Lower leg skin (tissue), 4 donors: ENCODE data around the gene IFI6. TPM values are rescaled to one million over a fixed set of nuclear protein-coding genes. Genes with fewer than 3 reads are reported as not detected.

ENCODE experiments used
- DNase-seq, 2 donors: peaks; one replicate each; pipeline ENCODE4 v3.0.0-alpha.2; 2019; ENCODE audit warnings: low spot score in 2 of 2
- H3K4me3 ChIP-seq: fragments of 200-600 bp; sonication (generic); 2 replicates; pipeline ENCODE4 v1.5.1; 2017; ENCODE audit warnings: mild to moderate bottlenecking, low read depth; ENCODE audit not compliant: poor library complexity, severe bottlenecking
- POLR2A ChIP-seq, 2 donors: fragments of 450-650 bp; IDR thresholded peaks; one replicate each; pipeline ENCODE4 v1.6.1; 2016 to 2017; ENCODE audit warnings: antibody characterized with exemption in 2 of 2, mild to moderate bottlenecking in 1 of 2, moderate library complexity in 1 of 2
- WGBS, 2 donors: methylation state at CpG; one replicate each; pipeline ENCODE4 v1.1.5; 2018; 5-methylcytosine and 5-hydroxymethylcytosine counted together
- intact Hi-C: fragments of 100-400 bp; cut with DNase I; formaldehyde crosslinking; loops from one replicate; pipeline ENCODE4 v1.15.0; 2023; ENCODE audit warnings: low total_unique reads
- total RNA-seq, 4 donors: library from RNA; depleted of rRNA; stranded (reverse); fragments of >200 nt; gene quantifications; one replicate each; pipeline ENCODE4 v1.1.0, GENCODE V29; 2016
- TF ChIP-seq, protein P1 (sequence below), 3 donors: fragments of 450-650 bp; IDR thresholded peaks; one replicate each; pipeline ENCODE4 v1.5.1; 2016; ENCODE audit warnings: antibody characterized with exemption in 3 of 3, mild to moderate bottlenecking in 3 of 3, moderate library complexity in 2 of 3

Gene IFI6
- total RNA-seq, 4 donors from 2014 or later: 11.8 to 21.4 (median 17.2) TPM

DNA sequence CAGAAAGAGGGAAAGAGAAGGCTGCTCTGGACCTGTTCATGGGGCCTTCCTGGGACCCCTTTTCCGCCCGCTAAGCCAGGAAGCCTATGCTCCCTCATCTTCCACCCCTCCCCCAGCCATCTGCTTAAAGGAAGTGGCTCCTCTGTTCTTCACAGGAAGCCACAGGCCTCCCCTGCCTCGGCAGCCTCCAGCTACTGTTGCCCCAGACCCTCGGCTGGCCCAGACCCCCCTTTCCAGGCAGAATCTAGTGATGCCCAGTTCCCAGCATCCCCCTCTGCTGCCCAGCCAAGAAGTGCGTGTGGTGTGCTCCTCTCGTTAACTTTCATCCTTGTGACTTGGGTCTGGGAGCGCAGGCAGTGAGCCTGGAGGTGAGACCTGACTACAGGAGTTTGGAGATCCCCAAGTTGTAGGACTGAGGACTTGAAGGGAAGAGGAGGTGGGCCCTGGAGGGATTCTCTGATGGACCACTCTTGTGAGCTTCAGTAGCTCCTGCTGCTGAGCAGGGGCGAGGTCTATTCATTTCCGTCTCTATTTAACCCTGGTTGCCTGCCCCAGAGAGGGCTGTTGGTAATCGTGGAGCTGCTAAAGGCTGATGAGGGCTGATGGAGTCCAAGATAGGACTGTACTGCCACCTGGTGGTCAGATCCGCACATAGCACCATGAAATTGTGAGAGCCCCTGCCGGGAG lies 9.1 kb downstream of the IFI6 start:
- peak; percentile 87 to 97 for DNase-seq
- intact Hi-C loops: loop anchor here (10.0 kb wide), 2 partner anchors 258 to 358 kb away; no protein-coding TSS in a partner anchor
- no peak for TF ChIP-seq POLR2A (IDR thresholded peaks at IDR 0.05)
- TF ChIP-seq, protein P1, sequence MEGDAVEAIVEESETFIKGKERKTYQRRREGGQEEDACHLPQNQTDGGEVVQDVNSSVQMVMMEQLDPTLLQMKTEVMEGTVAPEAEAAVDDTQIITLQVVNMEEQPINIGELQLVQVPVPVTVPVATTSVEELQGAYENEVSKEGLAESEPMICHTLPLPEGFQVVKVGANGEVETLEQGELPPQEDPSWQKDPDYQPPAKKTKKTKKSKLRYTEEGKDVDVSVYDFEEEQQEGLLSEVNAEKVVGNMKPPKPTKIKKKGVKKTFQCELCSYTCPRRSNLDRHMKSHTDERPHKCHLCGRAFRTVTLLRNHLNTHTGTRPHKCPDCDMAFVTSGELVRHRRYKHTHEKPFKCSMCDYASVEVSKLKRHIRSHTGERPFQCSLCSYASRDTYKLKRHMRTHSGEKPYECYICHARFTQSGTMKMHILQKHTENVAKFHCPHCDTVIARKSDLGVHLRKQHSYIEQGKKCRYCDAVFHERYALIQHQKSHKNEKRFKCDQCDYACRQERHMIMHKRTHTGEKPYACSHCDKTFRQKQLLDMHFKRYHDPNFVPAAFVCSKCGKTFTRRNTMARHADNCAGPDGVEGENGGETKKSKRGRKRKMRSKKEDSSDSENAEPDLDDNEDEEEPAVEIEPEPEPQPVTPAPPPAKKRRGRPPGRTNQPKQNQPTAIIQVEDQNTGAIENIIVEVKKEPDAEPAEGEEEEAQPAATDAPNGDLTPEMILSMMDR (IDR thresholded peaks at IDR 0.05): peak in 1 of 3 donors; percentile 94
- no peak overlapping the region for H3K4me3 ChIP-seq
- WGBS, 2 donors: 28 to 30% methylated on average over 12 of the region's 12 CpGs

DNA sequence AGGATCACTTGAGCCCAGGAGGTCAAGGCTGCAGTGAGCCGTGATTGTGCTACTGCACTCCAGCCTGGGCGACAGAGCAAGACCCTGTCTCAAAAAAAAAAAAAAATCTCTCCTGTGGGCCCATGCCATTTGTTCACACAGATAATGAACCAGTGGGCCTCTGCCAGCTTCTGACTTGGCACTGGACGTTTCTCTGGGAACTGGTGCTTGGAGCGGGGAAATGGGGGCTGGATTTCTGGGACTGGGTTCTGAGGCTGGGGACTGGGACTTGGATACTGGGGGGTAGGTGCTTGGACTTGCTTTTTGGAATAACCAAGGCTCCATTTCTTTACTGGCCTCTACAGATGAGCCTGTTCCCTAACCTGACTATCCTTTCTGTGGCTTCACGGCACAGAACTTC lies 9.7 kb downstream of the IFI6 start:
- WGBS, 2 donors: 78 to 80% methylated on average over 5 of the region's 5 CpGs
- no peak overlapping the region for H3K4me3 ChIP-seq
- intact Hi-C loops: loop anchor here (10.0 kb wide), 2 partner anchors 257 to 357 kb away; no protein-coding TSS in a partner anchor
- TF ChIP-seq POLR2A (IDR thresholded peaks at IDR 0.05): no peak
- no peak for DNase-seq

DNA sequence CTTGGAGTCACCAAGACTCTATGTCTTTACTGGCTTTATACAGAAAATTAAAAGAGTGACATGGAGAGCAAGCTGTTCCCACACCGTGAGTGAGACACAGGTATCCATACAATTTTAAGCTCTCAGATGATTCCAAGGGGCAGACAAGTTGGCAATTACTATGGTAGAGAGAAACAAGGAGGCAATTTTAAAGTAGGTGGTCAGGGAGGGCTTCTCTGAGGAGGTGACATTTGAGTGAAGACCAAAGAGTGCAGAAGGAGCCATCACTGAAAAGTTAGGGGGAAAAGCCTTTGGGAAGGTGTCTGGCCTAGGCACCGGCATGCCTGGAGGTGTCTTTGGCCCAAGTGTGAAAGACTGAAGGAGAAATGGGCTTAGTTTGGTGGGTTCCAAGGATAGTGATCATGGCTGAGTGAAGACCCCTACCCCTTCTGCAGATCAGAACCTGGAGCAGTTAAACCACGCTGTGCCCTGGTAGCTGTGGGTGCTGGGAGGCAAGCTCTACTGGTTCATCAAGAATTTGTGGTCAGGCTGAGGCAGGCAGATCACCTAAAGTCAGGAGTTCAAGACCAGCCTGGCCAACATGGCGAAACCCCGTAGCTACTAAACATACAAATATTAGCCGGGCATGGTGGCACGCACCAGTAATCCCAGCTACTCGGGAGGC lies 10.4 kb downstream of the IFI6 start:
- DNase-seq: no peak
- TF ChIP-seq, protein P1 (IDR thresholded peaks at IDR 0.05): no peak
- TF ChIP-seq POLR2A (IDR thresholded peaks at IDR 0.05): no peak
- WGBS, 2 donors: 92 to 95% methylated on average over 8 of the region's 8 CpGs

DNA sequence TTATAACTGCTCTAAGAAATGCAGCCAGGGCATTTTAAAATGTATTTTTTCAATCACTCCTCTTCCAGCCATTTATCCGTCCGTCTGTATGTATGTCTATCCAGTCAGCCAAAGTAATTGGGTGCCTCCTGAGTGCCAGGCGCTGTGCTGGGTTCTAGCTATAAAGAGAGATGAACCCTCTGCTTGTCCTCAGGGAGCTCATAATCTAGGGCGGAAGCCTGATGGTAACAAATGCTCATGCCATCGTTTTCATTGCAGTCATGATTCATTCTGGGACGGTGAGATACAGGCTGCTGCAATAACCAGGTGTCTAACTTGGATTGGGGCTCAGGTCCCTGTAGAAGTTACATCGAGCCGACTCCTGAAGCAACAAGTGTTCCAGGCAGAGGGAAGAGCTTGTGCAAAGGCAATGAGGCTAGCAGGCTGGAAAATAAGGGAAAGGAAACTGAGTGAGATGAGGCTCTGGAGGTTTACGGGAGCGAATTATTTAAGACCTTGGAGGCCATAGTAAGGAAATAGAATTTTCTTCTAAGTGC lies 11.6 kb downstream of the IFI6 start:
- DNase-seq: no peak
- intact Hi-C loops: loop anchor here (2.0 to 10.0 kb wide), 3 partner anchors 54 to 356 kb away; no protein-coding TSS in a partner anchor
- TF ChIP-seq, protein P1 (IDR thresholded peaks at IDR 0.05): no peak
- no peak for TF ChIP-seq POLR2A (IDR thresholded peaks at IDR 0.05)
- WGBS, 2 donors: 36% methylated on average over 10 of the region's 10 CpGs
- no peak overlapping the region for H3K4me3 ChIP-seq

More for the DNA sequence above, 10.4 kb downstream of the IFI6 start:
- intact Hi-C loops: loop anchor here (2.0 to 10.0 kb wide), 3 partner anchors 55 to 357 kb away; no protein-coding TSS in a partner anchor
- H3K4me3 ChIP-seq: no peak overlapping the region

DNA sequence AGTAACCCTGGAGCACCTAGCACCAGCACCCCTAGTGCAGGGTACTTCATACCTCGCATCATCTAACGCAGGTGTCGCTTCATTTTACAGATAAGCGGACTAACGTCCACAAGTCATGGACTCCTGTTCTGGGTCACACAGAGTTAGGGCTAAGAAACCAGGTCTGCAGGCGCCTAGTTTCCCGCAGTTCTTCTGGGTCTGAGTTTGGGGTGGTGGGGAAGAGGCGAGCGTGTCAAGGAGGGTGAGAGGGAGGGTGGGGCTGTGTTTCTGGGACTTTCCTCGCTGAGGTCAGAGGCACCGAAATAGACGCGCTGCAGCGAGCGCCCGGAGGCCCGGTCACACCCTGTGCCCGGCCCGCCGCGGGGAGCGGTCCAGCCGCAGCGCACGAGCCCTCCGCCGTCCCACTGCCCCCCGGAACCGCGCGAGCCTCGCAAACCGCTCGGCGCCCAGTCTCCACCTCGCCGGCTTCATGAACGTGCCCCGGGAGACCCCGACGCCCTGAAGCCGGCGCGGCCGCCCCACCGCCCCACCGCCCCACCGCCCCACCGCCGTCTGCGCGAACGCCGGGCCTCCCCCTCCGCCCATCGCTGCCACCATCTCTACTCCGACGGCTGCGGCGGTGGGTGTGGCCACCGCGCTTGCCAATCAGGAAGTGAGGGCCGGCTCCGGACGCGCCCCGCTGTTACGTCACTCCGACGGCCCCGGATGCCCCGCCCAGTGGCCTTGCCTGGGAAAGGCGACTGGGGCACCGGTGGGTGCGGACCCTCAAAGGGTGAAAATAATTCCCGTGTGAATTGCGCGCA lies 12.3 kb downstream of the IFI6 start:
- 2 to 3% methylated on average over 43 to 76 of the region's 78 CpGs for WGBS, 2 donors
- no peak overlapping the region for H3K4me3 ChIP-seq
- peak; percentile 91 to 99 for DNase-seq
- peak in 1 of 2 donors; percentile 21 for TF ChIP-seq POLR2A (IDR thresholded peaks at IDR 0.05)
- TF ChIP-seq, protein P1 (IDR thresholded peaks at IDR 0.05): no peak
- intact Hi-C loops: loop anchor here (2.0 to 10.0 kb wide), 3 partner anchors 53 to 355 kb away; no protein-coding TSS in a partner anchor
